Progenitor cell of endocrine pancreas (in vitro differentiated cells): ENCODE data around the gene CCDC92. TPM values are rescaled to one million over a fixed set of nuclear protein-coding genes. Genes with fewer than 3 reads are reported as not detected.

ENCODE experiments used
- DNase-seq: peaks from one replicate; pipeline ENCODE4 v3.0.0; 2021; ENCODE audit warnings: low spot score; ENCODE audit not compliant: unreplicated experiment
- H3K27ac Mint-ChIP-seq: 2 replicates; pipeline ENCODE4 v1.8.0; 2021; ENCODE audit warnings: mild to moderate bottlenecking, moderate library complexity, mixed read lengths
- H3K27me3 Mint-ChIP-seq: 2 replicates; pipeline ENCODE4 v1.8.0; 2021; ENCODE audit warnings: mixed read lengths
- H3K36me3 Mint-ChIP-seq: 2 replicates; pipeline ENCODE4 v1.8.0; 2022; ENCODE audit warnings: mixed read lengths; ENCODE audit not compliant: insufficient read depth
- H3K4me1 Mint-ChIP-seq: 2 replicates; pipeline ENCODE4 v1.8.0; 2021; ENCODE audit warnings: low read depth, mixed read lengths
- H3K4me3 Mint-ChIP-seq: 2 replicates; pipeline ENCODE4 v1.8.0; 2021; ENCODE audit warnings: low read depth, mild to moderate bottlenecking, moderate library complexity, mixed read lengths
- H3K9me3 Mint-ChIP-seq: 2 replicates; pipeline ENCODE4 v1.8.0; 2021; ENCODE audit warnings: low read depth, mixed read lengths
- total RNA-seq: library from RNA; stranded (reverse); gene quantifications from 2 replicates; pipeline ENCODE4 v1.2.1, GENCODE V29; 2021
- TF ChIP-seq, protein P1 (sequence below): fragments of 200-600 bp; sonication (generic); IDR thresholded peaks from one replicate; pipeline ENCODE4 v1.5.0; 2021; ENCODE audit warnings: antibody characterized with exemption, mild to moderate bottlenecking; ENCODE audit not compliant: unreplicated experiment

Gene CCDC92
- total RNA-seq, 1 donor from 2014 or later: 59.1 TPM

- Mint-ChIP-seq H3K27me3 (no peaks in the 10 kb centered on the region), H3K27ac (no peak overlapping the region), H3K4me1 (peaks cover 4% of the 10 kb centered on the region), H3K9me3 (no peaks in the 10 kb centered on the region), H3K36me3 (no peaks in the 10 kb centered on the region), H3K4me3 (no peak overlapping the region)
- TF ChIP-seq, protein P1, sequence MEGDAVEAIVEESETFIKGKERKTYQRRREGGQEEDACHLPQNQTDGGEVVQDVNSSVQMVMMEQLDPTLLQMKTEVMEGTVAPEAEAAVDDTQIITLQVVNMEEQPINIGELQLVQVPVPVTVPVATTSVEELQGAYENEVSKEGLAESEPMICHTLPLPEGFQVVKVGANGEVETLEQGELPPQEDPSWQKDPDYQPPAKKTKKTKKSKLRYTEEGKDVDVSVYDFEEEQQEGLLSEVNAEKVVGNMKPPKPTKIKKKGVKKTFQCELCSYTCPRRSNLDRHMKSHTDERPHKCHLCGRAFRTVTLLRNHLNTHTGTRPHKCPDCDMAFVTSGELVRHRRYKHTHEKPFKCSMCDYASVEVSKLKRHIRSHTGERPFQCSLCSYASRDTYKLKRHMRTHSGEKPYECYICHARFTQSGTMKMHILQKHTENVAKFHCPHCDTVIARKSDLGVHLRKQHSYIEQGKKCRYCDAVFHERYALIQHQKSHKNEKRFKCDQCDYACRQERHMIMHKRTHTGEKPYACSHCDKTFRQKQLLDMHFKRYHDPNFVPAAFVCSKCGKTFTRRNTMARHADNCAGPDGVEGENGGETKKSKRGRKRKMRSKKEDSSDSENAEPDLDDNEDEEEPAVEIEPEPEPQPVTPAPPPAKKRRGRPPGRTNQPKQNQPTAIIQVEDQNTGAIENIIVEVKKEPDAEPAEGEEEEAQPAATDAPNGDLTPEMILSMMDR: no peak
- no peak for DNase-seq
These were observed 13.8 kb downstream of the CCDC92 start for GRCh38 chr12:123958876-123959275.

DNA sequence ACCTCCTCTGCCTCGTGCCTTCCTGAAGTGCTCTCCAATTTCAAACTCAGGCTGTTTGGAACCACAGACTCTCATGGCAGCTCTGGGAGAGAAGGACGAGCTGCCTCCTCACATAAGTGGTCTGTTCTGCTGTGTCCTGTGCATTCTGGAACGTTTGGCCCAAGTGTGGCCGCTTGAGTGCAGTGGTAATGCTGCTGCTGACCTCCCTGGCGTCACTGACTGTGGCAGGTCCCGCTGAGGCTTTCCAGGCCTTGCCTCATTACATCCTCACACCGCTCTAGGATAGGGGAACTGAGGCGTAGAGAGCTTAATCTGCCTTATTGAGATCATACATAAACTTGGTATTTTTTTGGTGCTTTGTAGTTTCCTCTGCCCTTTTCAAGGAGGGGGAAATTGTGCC lies 14.2 kb downstream of the CCDC92 start:
- TF ChIP-seq, protein P1: no peak
- no peak for DNase-seq
- Mint-ChIP-seq H3K4me3 (no peak overlapping the region), H3K27me3 (no peaks in the 10 kb centered on the region), H3K36me3 (no peaks in the 10 kb centered on the region), H3K9me3 (no peaks in the 10 kb centered on the region), H3K4me1 (peaks cover 4% of the 10 kb centered on the region), H3K27ac (no peak overlapping the region)

GRCh38 chr12:123957196-123957595 lies 15.4 kb downstream of the CCDC92 start:
- TF ChIP-seq, protein P1: no peak

DNA sequence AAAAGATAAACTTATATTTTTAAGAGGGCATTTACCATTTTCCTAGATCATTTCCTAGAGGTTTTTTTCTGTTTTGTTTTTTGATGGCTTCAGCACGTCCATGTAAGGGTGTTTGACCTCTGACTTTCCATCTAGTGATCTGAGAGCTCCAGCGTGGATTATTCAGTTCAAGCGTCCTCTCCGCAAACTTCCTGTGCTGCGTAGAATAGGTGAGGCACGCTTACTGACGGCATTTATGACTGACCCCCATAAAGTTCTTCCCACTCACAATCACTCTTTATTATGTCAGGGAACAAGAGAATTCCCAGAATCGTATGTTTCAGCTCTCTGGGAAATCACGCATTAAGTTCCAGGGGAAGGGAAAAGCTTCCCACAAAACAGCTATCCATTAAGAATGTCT lies 16.4 kb downstream of the CCDC92 start:
- TF ChIP-seq, protein P1: no peak
- no peaks in the 10 kb centered on the region for H3K27me3 Mint-ChIP-seq
- H3K4me1 Mint-ChIP-seq: peaks cover 2% of the 10 kb centered on the region
- no peaks in the 10 kb centered on the region for H3K36me3 Mint-ChIP-seq
- no peak for DNase-seq
- no peaks in the 10 kb centered on the region for H3K9me3 Mint-ChIP-seq
- no peak overlapping the region for H3K4me3 Mint-ChIP-seq
- H3K27ac Mint-ChIP-seq: no peak overlapping the region

More at GRCh38 chr12:123957196-123957595, 15.4 kb downstream of the CCDC92 start:
- no peaks in the 10 kb centered on the region for H3K36me3 Mint-ChIP-seq
- peaks cover 4% of the 10 kb centered on the region for H3K4me1 Mint-ChIP-seq
- no peak overlapping the region for H3K27ac Mint-ChIP-seq
- H3K4me3 Mint-ChIP-seq: no peak overlapping the region
- H3K9me3 Mint-ChIP-seq: no peaks in the 10 kb centered on the region
- H3K27me3 Mint-ChIP-seq: no peaks in the 10 kb centered on the region
- DNase-seq: no peak

GRCh38 chr12:123954647-123955350 lies 17.8 kb downstream of the CCDC92 start:
- no peak overlapping the region for H3K27ac Mint-ChIP-seq
- no peaks in the 10 kb centered on the region for H3K4me1 Mint-ChIP-seq
- H3K4me3 Mint-ChIP-seq: no peak overlapping the region
- DNase-seq: no peak
- H3K9me3 Mint-ChIP-seq: peaks cover 3% of the 10 kb centered on the region
- no peaks in the 10 kb centered on the region for H3K27me3 Mint-ChIP-seq
- TF ChIP-seq, protein P1: no peak
- peaks cover 6% of the 10 kb centered on the region for H3K36me3 Mint-ChIP-seq
